Activated CD8-positive, alpha-beta memory T cell treated with anti-CD3 and anti-CD28 coated beads, Interleukin-2, amount 50 U/mL, for 24 hours (primary cell): ENCODE results near the gene SLC22A3.
"Not testable (repeated sequence)": the region's sequence is repeated elsewhere in the genome, so short reads cannot be mapped to it uniquely, and the experiment has no call there.

Experiments
- DNase-seq: peaks from one replicate; pipeline ENCODE4 v3.0.0-alpha.2; 2020; ENCODE audit errors: extremely low read depth

SLC22A3 gene

GRCh38 chr6:160348223-160349019 lies at the start of gene SLC22A3:
Gene SLC22A3, plus strand, starts transcription at chr6:160348378. Its CDS starts 42 bp downstream, at chr6:160348420.
- DNase-seq, result no peak

GRCh38 chr6:160299559-160299958 lies 48.6 kb upstream of the SLC22A3 start:
- no peak for DNase-seq

GRCh38 chr6:160300076-160300695 lies 48.0 kb upstream of the SLC22A3 start:
- DNase-seq, result no peak

- no peak for DNase-seq
These were observed 46.8 kb upstream of the SLC22A3 start for GRCh38 chr6:160301339-160301738.

GRCh38 chr6:160302431-160303082 lies 45.6 kb upstream of the SLC22A3 start:
- not testable (repeated sequence) for DNase-seq

GRCh38 chr6:160303806-160304205 lies 44.4 kb upstream of the SLC22A3 start:
- DNase-seq, result no peak

- no peak for DNase-seq
These were observed 42.1 kb upstream of the SLC22A3 start for GRCh38 chr6:160305926-160306713.

GRCh38 chr6:160309718-160310117 lies 38.5 kb upstream of the SLC22A3 start:
- DNase-seq, result no peak

GRCh38 chr6:160312900-160313299 lies 35.3 kb upstream of the SLC22A3 start:
- no peak for DNase-seq

- DNase-seq, result no peak
These were observed 32.9 kb upstream of the SLC22A3 start for GRCh38 chr6:160315310-160315709.

GRCh38 chr6:160316261-160316660 lies 31.9 kb upstream of the SLC22A3 start:
- DNase-seq, result no peak

GRCh38 chr6:160319246-160319645 lies 28.9 kb upstream of the SLC22A3 start:
- DNase-seq, result no peak

GRCh38 chr6:160321729-160322505 lies 26.3 kb upstream of the SLC22A3 start:
- DNase-seq, result no peak

- no peak for DNase-seq
These were observed 20.2 kb upstream of the SLC22A3 start for GRCh38 chr6:160327981-160328380.

- no peak for DNase-seq
These were observed 19.7 kb upstream of the SLC22A3 start for GRCh38 chr6:160328447-160328846.

GRCh38 chr6:160329188-160329587 lies 19.0 kb upstream of the SLC22A3 start:
- no peak for DNase-seq

- DNase-seq, result no peak
These were observed 17.6 kb upstream of the SLC22A3 start for GRCh38 chr6:160330619-160331018.

- no peak for DNase-seq
These were observed 17.0 kb upstream of the SLC22A3 start for GRCh38 chr6:160331204-160331603.

GRCh38 chr6:160331753-160332152 lies 16.4 kb upstream of the SLC22A3 start:
- DNase-seq, result no peak

- no peak for DNase-seq
These were observed 15.1 kb upstream of the SLC22A3 start for GRCh38 chr6:160333101-160333500.

- DNase-seq, result no peak
These were observed 14.3 kb upstream of the SLC22A3 start for GRCh38 chr6:160333841-160334240.
